K562 (cell line): ENCODE measurements around the gene GJE1. TPM values are rescaled to one million over a fixed set of nuclear protein-coding genes. Genes with fewer than 3 reads are reported as not detected.

Experiments
- ATAC-seq: fragments of 200-7000 bp; cut with Tn5 transposase; 3 replicates; pipeline ENCODE4 v1.9.1; 2020; ENCODE audit warnings: moderate library complexity
- BruUV-seq: library from RNA; stranded (reverse); fragments of 400-500 nt; replicated peaks from 2 replicates; lab custom pipeline; 2021; lab: Mats Ljungman, UMichigan
- CTCF ChIA-PET: fragments of 300-600 bp; formaldehyde crosslinking; extraction: SDS; loops from one replicate; lab custom pipeline; 2021; ENCODE audit warnings: low intra/inter-chr PET ratio; lab: Yijun Ruan, JAX
- POLR2A ChIA-PET: fragments of 300-600, 350-650 bp; sonication (Branson Sonifier 250); formaldehyde crosslinking; extraction: SDS; loops from one replicate; lab custom pipeline; 2021; ENCODE audit warnings: antibody characterized with exemption, inconsistent platforms; lab: Yijun Ruan, JAX
- DNase-seq, 4 experiments: peaks; one replicate each; pipeline versions ENCODE4 v3.0.0 to v3.0.0-alpha.2; 2011 to 2018; ENCODE audit warnings: low spot score in 3 of 4, mixed read lengths in 3 of 4; ENCODE audit errors: extremely low read depth in 1 of 4
- FAIRE-seq: peaks from 2 replicates; lab custom pipeline; 2011; peaks lifted over from hg19 to GRCh38; lab: Jason Lieb, UNC
- H2AFZ ChIP-seq: 2 replicates; pipeline ENCODE4 v1.6.0; 2011; ENCODE audit warnings: low read depth, low read length, control low read depth, inconsistent platforms
- H3K27ac ChIP-seq: fragments of 200-600 bp; 3 replicates; pipeline ENCODE4 v1.8.0; 2011; ENCODE audit warnings: low read depth, mild to moderate bottlenecking, control low read depth, inconsistent platforms, low read length, moderate library complexity, mixed read lengths; ENCODE audit errors: extremely low read depth
- H3K27me3 ChIP-seq, 2 experiments: fragments of 300-600 bp in 1 of 2; 2 replicates in 1 of 2; 3 replicates in 1 of 2; pipeline versions ENCODE4 v1.6.0 to v1.8.0; 2011; ENCODE audit warnings: inconsistent platforms in 2 of 2, low read length in 2 of 2, mild to moderate bottlenecking in 1 of 2, mixed read lengths in 1 of 2, moderate library complexity in 1 of 2; ENCODE audit not compliant: control insufficient read depth in 2 of 2, insufficient read depth in 2 of 2
- H3K36me3 ChIP-seq: fragments of 300-600 bp; 3 replicates; pipeline ENCODE4 v1.8.0; 2011; ENCODE audit warnings: mild to moderate bottlenecking, low read length, inconsistent platforms; ENCODE audit not compliant: control insufficient read depth, insufficient read depth
- H3K4me1 ChIP-seq, 2 experiments: fragments of 200-600 bp in 1 of 2; replicated peaks in 1 of 2; 2 replicates in 1 of 2; 3 replicates in 1 of 2; pipeline versions ENCODE4 v1.5.1 to v1.8.0; 2011; ENCODE audit warnings: inconsistent platforms in 2 of 2, low read length in 2 of 2, mild to moderate bottlenecking in 1 of 2, mixed read lengths in 1 of 2, moderate library complexity in 1 of 2; ENCODE audit not compliant: control insufficient read depth in 2 of 2, insufficient read depth in 2 of 2
- H3K4me2 ChIP-seq: 2 replicates; pipeline ENCODE4 v1.6.1; 2011; ENCODE audit warnings: low read length, control low read depth, inconsistent platforms, mixed read lengths; ENCODE audit not compliant: insufficient read depth
- H3K4me3 ChIP-seq: fragments of 200-600 bp; sonication (generic), shearing (Covaris generic); 2 replicates; pipeline ENCODE4 v1.5.1; 2016; ENCODE audit warnings: control low read depth, inconsistent platforms
- H3K79me2 ChIP-seq: fragments of 200-600 bp; 3 replicates; pipeline ENCODE4 v1.8.0; 2011; ENCODE audit warnings: low read length, inconsistent platforms; ENCODE audit not compliant: control insufficient read depth, insufficient read depth
- H3K9ac ChIP-seq, 2 experiments: 2 replicates each; pipeline versions ENCODE4 v1.6.0 to v1.6.1; 2011; ENCODE audit warnings: low read depth in 2 of 2, low read length in 2 of 2, control low read depth in 1 of 2, inconsistent platforms in 1 of 2, mild to moderate bottlenecking in 1 of 2, mixed read lengths in 1 of 2; ENCODE audit not compliant: insufficient read depth in 1 of 2
- H3K9me1 ChIP-seq: one replicate; pipeline ENCODE4 v1.6.0; 2011; ENCODE audit warnings: inconsistent platforms, mild to moderate bottlenecking, low read length, moderate library complexity; ENCODE audit not compliant: control insufficient read depth, insufficient read depth
- H3K9me3 ChIP-seq: replicated peaks from 2 replicates; pipeline ENCODE4 v1.5.1; 2011; ENCODE audit warnings: low read depth, low read length, inconsistent platforms; ENCODE audit not compliant: control insufficient read depth, insufficient read depth
- H4K20me1 ChIP-seq: replicated peaks from 2 replicates; pipeline ENCODE4 v1.6.1; 2011; ENCODE audit warnings: low read length, inconsistent platforms, mixed read lengths; ENCODE audit not compliant: control insufficient read depth, insufficient read depth
- BCL6 ChIP-seq: fragments of 250-450 bp; sonication (Bioruptor Pico); IDR thresholded peaks from 2 replicates; pipeline ENCODE4 v1.4.0; 2020
- DPF2 ChIP-seq: fragments of 450-650 bp; IDR thresholded peaks from 2 replicates; pipeline ENCODE4 v1.6.1; 2016
- EWSR1 ChIP-seq: fragments of 450-650 bp; IDR thresholded peaks from 2 replicates; pipeline ENCODE4 v1.6.1; 2018; ENCODE audit warnings: borderline replicate concordance, mild to moderate bottlenecking, low read depth, moderate library complexity; ENCODE audit not compliant: partially characterized antibody
- FOXP4 ChIP-seq: sonication (generic); formaldehyde crosslinking; IDR thresholded peaks from 2 replicates; pipeline ENCODE4 v1.8.0; 2022; ENCODE audit warnings: mild to moderate bottlenecking, missing genetic modification reagents, borderline replicate concordance
- HSF4 ChIP-seq: fragments of 250-450 bp; sonication (Bioruptor Pico); IDR thresholded peaks from 2 replicates; pipeline ENCODE4 v2.1.2; 2022; ENCODE audit warnings: mild to moderate bottlenecking, moderate library complexity, borderline replicate concordance
- ID3 ChIP-seq, 2 experiments: fragments of 250-450 bp in 1 of 2; fragments of 450-650 bp in 1 of 2; sonication (Bioruptor Pico) in 1 of 2; IDR thresholded peaks; 2 replicates each; pipeline versions ENCODE4 v1.6.1 to v1.8.0; 2016 to 2021; ENCODE audit warnings: mild to moderate bottlenecking in 2 of 2, moderate library complexity in 2 of 2, missing compliant biosample characterization in 1 of 2, missing genetic modification characterization in 1 of 2
- KLF13 ChIP-seq: fragments of 450-650 bp; IDR thresholded peaks from 2 replicates; pipeline ENCODE4 v1.6.1; 2016; ENCODE audit warnings: missing genetic modification characterization, low read depth, mild to moderate bottlenecking, missing compliant biosample characterization, moderate library complexity, borderline replicate concordance
- NFRKB ChIP-seq: fragments of 450-650 bp; IDR thresholded peaks from 2 replicates; pipeline ENCODE4 v1.6.1; 2016; ENCODE audit warnings: low read depth
- RBM17 ChIP-seq: fragments of 200-400 bp; formaldehyde crosslinking; IDR thresholded peaks from 2 replicates; pipeline ENCODE4 v1.6.1; 2017; ENCODE audit warnings: low read depth, mild to moderate bottlenecking, low read length, borderline replicate concordance
- TAF9B ChIP-seq: fragments of 450-650 bp; IDR thresholded peaks from 2 replicates; pipeline ENCODE4 v1.6.1; 2018; ENCODE audit warnings: mild to moderate bottlenecking; ENCODE audit not compliant: partially characterized antibody
- ZC3H11A ChIP-seq: IDR thresholded peaks from 2 replicates; pipeline ENCODE4 v1.6.1; 2012; ENCODE audit warnings: low read depth, low read length, improper control_type of control experiment
- ZKSCAN3 ChIP-seq: fragments of 250-450 bp; sonication (Bioruptor Pico); IDR thresholded peaks from 2 replicates; pipeline ENCODE4 v1.4.0; 2020
- WGBS: fragments of 100-300 bp; shearing (Covaris generic); methylation state at CpG from one replicate; pipeline ENCODE4 v1.1.6; 2016; ENCODE audit warnings: low coverage, mixed read lengths; ENCODE audit not compliant: insufficient coverage; ENCODE audit errors: missing lambda C conversion rate; 5-methylcytosine and 5-hydroxymethylcytosine counted together
- in situ Hi-C: fragments of 300-500 bp; cut with MboI; formaldehyde crosslinking; loops from 4 replicates; pipeline ENCODE4 v1.15.0; 2018; ENCODE audit warnings: inconsistent platforms, mixed read lengths
- intact Hi-C: fragments of 100-400 bp; cut with micrococcal nuclease; formaldehyde crosslinking; loops from 2 replicates; pipeline ENCODE4 v1.14.2; 2022
- polyA plus RNA-seq, 8 experiments: library from polyadenylated mRNA; depleted of rRNA in 4 of 8; stranded (reverse) in 5 of 8; unstranded in 3 of 8; fragments of >200 nt; fragmentation: Nextera tagmentation in 2 of 8; fragmentation: Illumina TruSeq in 1 of 8; extraction: Ambion mirVana in 2 of 8; extraction: Trizol in 1 of 8; gene quantifications; 2 replicates each; pipeline versions ENCODE4 v1.2.1 to v1.2.3, GENCODE V29; 2011 to 2014; ENCODE audit warnings: inconsistent platforms in 1 of 8, missing spikeins in 1 of 8
- total RNA-seq, 7 experiments: library from RNA; depleted of rRNA in 6 of 7; stranded (reverse); fragments of >200 nt in 6 of 7; fragmentation: Illumina TruSeq in 2 of 7; extraction: Trizol in 2 of 7; gene quantifications; 2 replicates each; pipeline versions ENCODE4 v1.2.1 to v1.2.3, GENCODE V29; 2011 to 2021; ENCODE audit warnings: low replicate concordance in 1 of 7
- TF ChIP-seq, protein P1 (sequence below): fragments of 250-450 bp; sonication (Bioruptor Pico); IDR thresholded peaks from 2 replicates; pipeline ENCODE4 v1.5.0; 2021
- TF ChIP-seq, protein P2 (sequence below): conservative IDR thresholded peaks from 2 replicates; pipeline ENCODE4 v1.6.1; 2011; ENCODE audit warnings: low read depth, mild to moderate bottlenecking, low read length; ENCODE audit not compliant: control insufficient read depth
- TF ChIP-seq, protein P3 (sequence below): fragments of 250-450 bp; sonication (Bioruptor Pico); IDR thresholded peaks from 2 replicates; pipeline ENCODE4 v1.8.0; 2022; ENCODE audit warnings: inconsistent platforms, mild to moderate bottlenecking, moderate library complexity, borderline replicate concordance

GJE1 gene
- total and polyA plus RNA-seq, 9 of the 15 experiments (the other 6 are each of a cell fraction or from before 2014, with no cell fraction given): not detected

GRCh38 chr6:142138876-142139275, 6.2 kb downstream of the GJE1 start:
- no peak for FAIRE-seq
- 0% methylated on average over 2 of the region's 2 CpGs for WGBS

More at GRCh38 chr6:142138876-142139275, 6.2 kb downstream of the GJE1 start:
- in situ Hi-C loops: no loop called here
- H3K36me3 ChIP-seq: no peaks in the 10 kb centered on the region
- H4K20me1 ChIP-seq: no peaks in the 10 kb centered on the region
- H3K9me1 ChIP-seq: no peaks in the 10 kb centered on the region
- H3K9me3 ChIP-seq: no peaks in the 10 kb centered on the region
- H3K27ac ChIP-seq: no peak overlapping the region
- POLR2A ChIA-PET: no interaction called here
- ATAC-seq: no peak; the same call in 2 of the 3 replicates
- no TSS peak for BruUV-seq
- H3K4me1 ChIP-seq: no peaks in the 10 kb centered on the region
- H3K4me3 ChIP-seq: no peak overlapping the region
- H3K9ac ChIP-seq: no peak overlapping the region
- H3K79me2 ChIP-seq: no peaks in the 10 kb centered on the region
- CTCF ChIA-PET: no interaction called here
- intact Hi-C loops: no loop called here
- no peak overlapping the region for H2AFZ ChIP-seq
- DNase-seq: no peak
- H3K4me2 ChIP-seq: no peak overlapping the region
- H3K27me3 ChIP-seq: no peaks in the 10 kb centered on the region
- TF ChIP-seq NFRKB: no peak
- TF ChIP-seq TAF9B: no peak
- no peak for TF ChIP-seq RBM17
- TF ChIP-seq BCL6 (CRISPR knock-in tag): no peak
- no peak for TF ChIP-seq FOXP4 (CRISPR knock-in tag)
- TF ChIP-seq HSF4 (CRISPR knock-in tag): no peak
- no peak for TF ChIP-seq EWSR1
- TF ChIP-seq, protein P1, sequence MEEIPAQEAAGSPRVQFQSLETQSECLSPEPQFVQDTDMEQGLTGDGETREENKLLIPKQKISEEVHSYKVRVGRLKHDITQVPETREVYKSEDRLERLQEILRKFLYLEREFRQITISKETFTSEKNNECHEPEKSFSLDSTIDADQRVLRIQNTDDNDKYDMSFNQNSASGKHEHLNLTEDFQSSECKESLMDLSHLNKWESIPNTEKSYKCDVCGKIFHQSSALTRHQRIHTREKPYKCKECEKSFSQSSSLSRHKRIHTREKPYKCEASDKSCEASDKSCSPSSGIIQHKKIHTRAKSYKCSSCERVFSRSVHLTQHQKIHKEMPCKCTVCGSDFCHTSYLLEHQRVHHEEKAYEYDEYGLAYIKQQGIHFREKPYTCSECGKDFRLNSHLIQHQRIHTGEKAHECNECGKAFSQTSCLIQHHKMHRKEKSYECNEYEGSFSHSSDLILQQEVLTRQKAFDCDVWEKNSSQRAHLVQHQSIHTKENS: no peak
- TF ChIP-seq, protein P2, sequence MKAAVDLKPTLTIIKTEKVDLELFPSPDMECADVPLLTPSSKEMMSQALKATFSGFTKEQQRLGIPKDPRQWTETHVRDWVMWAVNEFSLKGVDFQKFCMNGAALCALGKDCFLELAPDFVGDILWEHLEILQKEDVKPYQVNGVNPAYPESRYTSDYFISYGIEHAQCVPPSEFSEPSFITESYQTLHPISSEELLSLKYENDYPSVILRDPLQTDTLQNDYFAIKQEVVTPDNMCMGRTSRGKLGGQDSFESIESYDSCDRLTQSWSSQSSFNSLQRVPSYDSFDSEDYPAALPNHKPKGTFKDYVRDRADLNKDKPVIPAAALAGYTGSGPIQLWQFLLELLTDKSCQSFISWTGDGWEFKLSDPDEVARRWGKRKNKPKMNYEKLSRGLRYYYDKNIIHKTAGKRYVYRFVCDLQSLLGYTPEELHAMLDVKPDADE: no peak
- no peak for TF ChIP-seq ZC3H11A
- TF ChIP-seq, protein P3, sequence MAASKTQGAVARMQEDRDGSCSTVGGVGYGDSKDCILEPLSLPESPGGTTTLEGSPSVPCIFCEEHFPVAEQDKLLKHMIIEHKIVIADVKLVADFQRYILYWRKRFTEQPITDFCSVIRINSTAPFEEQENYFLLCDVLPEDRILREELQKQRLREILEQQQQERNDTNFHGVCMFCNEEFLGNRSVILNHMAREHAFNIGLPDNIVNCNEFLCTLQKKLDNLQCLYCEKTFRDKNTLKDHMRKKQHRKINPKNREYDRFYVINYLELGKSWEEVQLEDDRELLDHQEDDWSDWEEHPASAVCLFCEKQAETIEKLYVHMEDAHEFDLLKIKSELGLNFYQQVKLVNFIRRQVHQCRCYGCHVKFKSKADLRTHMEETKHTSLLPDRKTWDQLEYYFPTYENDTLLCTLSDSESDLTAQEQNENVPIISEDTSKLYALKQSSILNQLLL: no peak
- no peak for TF ChIP-seq KLF13 (tag)
- TF ChIP-seq ZKSCAN3 (CRISPR knock-in tag): no peak
- TF ChIP-seq DPF2: no peak
- TF ChIP-seq ID3 (CRISPR knock-in tag; IDR thresholded peaks at IDR 0.05): no peak
- no peak for TF ChIP-seq ID3 (tag; IDR thresholded peaks at IDR 0.05)
